Measurements from ENCODE around the gene MAP3K8. TPM values are rescaled to one million over a fixed set of nuclear protein-coding genes. Genes with fewer than 3 reads are reported as not detected.
A peak's percentile ranks its signal among the peaks of the same experiment; 100 is the strongest.

The MAP3K8 gene
- total RNA-seq, 2 experiments from 2014 or later = 36.5 to 40.6 TPM

DNA sequence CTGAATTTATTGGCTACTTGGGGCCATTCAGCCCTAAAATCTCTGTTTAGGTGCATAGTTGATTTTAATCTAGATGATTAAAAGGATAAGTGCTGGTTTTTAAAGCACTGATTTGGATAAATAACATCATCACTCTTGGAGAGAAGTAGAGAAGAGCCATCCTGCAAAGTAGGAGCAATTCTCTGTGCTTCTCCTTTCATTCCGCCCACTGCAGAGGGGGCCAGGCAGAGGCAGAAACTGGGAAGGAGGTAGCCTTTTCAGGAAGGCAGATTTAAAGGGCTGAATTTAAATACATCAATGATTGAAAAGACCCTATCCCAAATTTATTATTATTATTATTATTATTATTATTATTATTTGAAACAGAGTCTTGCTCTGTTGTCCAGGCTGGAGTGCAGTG is 14.1 kb downstream of the MAP3K8 start:
- intact Hi-C loops (cut with micrococcal nuclease) = loop anchor here (5.0 kb wide), 1 partner anchor 36 kb away; no protein-coding TSS in a partner anchor
- Mint-ChIP-seq H3K36me3 (peaks cover 42% of the 10 kb centered on the region), H3K27ac (no peak overlapping the region), H3K4me1 (ENCODE audit: low read depth) (peaks cover 16% of the 10 kb centered on the region), H3K9me3 (no peaks in the 10 kb centered on the region), H3K27me3 (no peaks in the 10 kb centered on the region), H3K4me3 (no peak overlapping the region)
- POLR2A ChIA-PET = interaction anchor here (0.9 to 1.8 kb wide), 2 partner anchors 10 to 81 kb away, joined by 3 to 21 read pairs; no protein-coding TSS in a partner anchor
- no peak for DNase-seq
- CTCF ChIA-PET = interaction anchor here (1.0 to 1.6 kb wide), 3 partner anchors 10 to 62 kb away, joined by 3 to 9 read pairs (median 5); no protein-coding TSS in a partner anchor

GRCh38 chr10:30453764-30454527 is 20.0 kb downstream of the MAP3K8 start:
- Mint-ChIP-seq H3K4me1 (ENCODE audit: low read depth) (peaks cover 28% of the 10 kb centered on the region), H3K36me3 (peaks cover 46% of the 10 kb centered on the region), H3K4me3 (no peak overlapping the region), H3K9me3 (no peaks in the 10 kb centered on the region), H3K27ac (no peak overlapping the region), H3K27me3 (no peaks in the 10 kb centered on the region)
- intact Hi-C loops (cut with micrococcal nuclease) = no loop called here
- CTCF ChIA-PET = no interaction called here
- DNase-seq = no peak
- POLR2A ChIA-PET = no interaction called here

GRCh38 chr10:30454744-30455510 is 20.9 kb downstream of the MAP3K8 start:
- Mint-ChIP-seq H3K27ac (no peak overlapping the region), H3K36me3 (peaks cover 44% of the 10 kb centered on the region), H3K4me1 (ENCODE audit: low read depth) (peaks cover 28% of the 10 kb centered on the region), H3K9me3 (no peaks in the 10 kb centered on the region), H3K27me3 (no peaks in the 10 kb centered on the region), H3K4me3 (no peak overlapping the region)
- ChIA-PET POLR2A (interaction anchor here (1.7 kb wide), 1 partner anchor 11 kb away, joined by 6 read pairs; no protein-coding TSS in a partner anchor), CTCF (interaction anchor here (0.6 kb wide), 1 partner anchor 136 kb away, joined by 3 read pairs; no protein-coding TSS in a partner anchor)
- intact Hi-C loops (cut with micrococcal nuclease) = no loop called here
- DNase-seq = no peak

DNA sequence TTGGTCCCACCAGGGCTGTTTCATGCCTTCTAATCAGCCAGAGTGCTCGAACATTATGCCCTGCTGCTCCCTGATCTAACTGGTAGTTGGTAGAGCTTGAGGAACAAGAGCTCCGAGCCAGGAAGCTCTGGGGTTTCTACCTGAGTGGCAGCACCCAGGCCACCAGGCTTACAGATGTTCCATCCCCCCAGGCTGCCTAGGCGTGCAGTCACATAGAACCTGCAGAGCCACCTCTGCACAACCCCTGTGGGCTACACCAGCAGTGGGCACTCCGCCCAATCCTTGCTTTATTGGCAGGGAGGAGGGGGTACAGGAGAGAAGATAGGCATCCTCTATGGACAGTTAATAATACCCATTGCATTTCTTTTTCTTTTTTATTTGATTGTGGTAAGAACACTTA is 21.8 kb downstream of the MAP3K8 start:
- ChIA-PET POLR2A (interaction anchor here (0.6 to 1.7 kb wide), 2 partner anchors 10 to 20 kb away, joined by 3 to 6 read pairs; no protein-coding TSS in a partner anchor), CTCF (no interaction called here)
- Mint-ChIP-seq H3K9me3 (no peaks in the 10 kb centered on the region), H3K4me3 (no peak overlapping the region), H3K4me1 (ENCODE audit: low read depth) (peaks cover 28% of the 10 kb centered on the region), H3K27me3 (no peaks in the 10 kb centered on the region), H3K27ac (peak overlapping the region; percentile 45), H3K36me3 (peaks cover 46% of the 10 kb centered on the region)
- intact Hi-C loops (cut with micrococcal nuclease) = no loop called here
- peak; percentile 24 for DNase-seq

DNA sequence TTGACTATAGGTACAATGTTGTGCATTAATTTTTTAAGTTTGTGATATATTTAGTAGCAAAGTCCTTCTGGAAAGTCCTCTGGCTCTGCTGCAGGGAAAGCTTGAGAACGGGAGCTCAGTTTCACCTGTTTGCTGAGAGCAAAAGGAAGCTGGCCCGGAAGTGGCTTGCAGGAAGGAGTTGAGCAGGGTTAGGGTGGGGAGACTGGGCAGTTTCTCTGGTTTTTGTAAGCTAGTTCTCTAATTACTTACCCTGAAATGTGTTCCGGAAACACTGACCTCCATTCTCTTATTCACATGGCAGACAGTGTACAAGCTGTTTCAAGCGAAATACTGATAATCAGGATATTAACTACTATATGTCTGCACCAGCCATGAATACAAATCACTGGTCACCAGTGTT is 22.3 kb downstream of the MAP3K8 start:
- no peak overlapping the region for H3K4me3 Mint-ChIP-seq
- intact Hi-C loops (cut with micrococcal nuclease) = no loop called here
- POLR2A ChIA-PET = interaction anchor here (0.6 to 1.7 kb wide), 3 partner anchors 10 to 113 kb away, joined by 3 to 6 read pairs (median 3); no protein-coding TSS in a partner anchor

GRCh38 chr10:30459283-30459682 is 25.3 kb downstream of the MAP3K8 start:
- Mint-ChIP-seq H3K4me1 (ENCODE audit: low read depth) (peaks cover 24% of the 10 kb centered on the region), H3K27me3 (no peaks in the 10 kb centered on the region), H3K9me3 (no peaks in the 10 kb centered on the region), H3K36me3 (peaks cover 45% of the 10 kb centered on the region), H3K27ac (no peak overlapping the region), H3K4me3 (no peak overlapping the region)
- intact Hi-C loops (cut with micrococcal nuclease) = no loop called here
- ChIA-PET POLR2A (no interaction called here), CTCF (interaction anchor here (1.1 kb wide), 1 partner anchor 123 kb away, joined by 4 read pairs; no protein-coding TSS in a partner anchor)
- DNase-seq = no peak

More for the DNA sequence above, 22.3 kb downstream of the MAP3K8 start:
- Mint-ChIP-seq H3K4me1 (ENCODE audit: low read depth) (peaks cover 28% of the 10 kb centered on the region), H3K27ac (peak overlapping the region; percentile 45), H3K27me3 (no peaks in the 10 kb centered on the region), H3K36me3 (peaks cover 47% of the 10 kb centered on the region), H3K9me3 (no peaks in the 10 kb centered on the region)
- CTCF ChIA-PET = interaction anchor here (1.2 kb wide), 1 partner anchor 135 kb away, joined by 4 read pairs; no protein-coding TSS in a partner anchor
- peak; percentile 41 for DNase-seq

GRCh38 chr10:30460121-30460520 is 26.1 kb downstream of the MAP3K8 start:
- no peaks in the 10 kb centered on the region for H3K9me3 Mint-ChIP-seq
- peaks cover 15% of the 10 kb centered on the region for H3K4me1 Mint-ChIP-seq (ENCODE audit: low read depth)
- no peaks in the 10 kb centered on the region for H3K27me3 Mint-ChIP-seq
- intact Hi-C loops (cut with micrococcal nuclease) = no loop called here
- CTCF ChIA-PET = no interaction called here
- peaks cover 37% of the 10 kb centered on the region for H3K36me3 Mint-ChIP-seq
- no peak overlapping the region for H3K4me3 Mint-ChIP-seq
- no peak overlapping the region for H3K27ac Mint-ChIP-seq
- DNase-seq = no peak
- POLR2A ChIA-PET = no interaction called here

DNA sequence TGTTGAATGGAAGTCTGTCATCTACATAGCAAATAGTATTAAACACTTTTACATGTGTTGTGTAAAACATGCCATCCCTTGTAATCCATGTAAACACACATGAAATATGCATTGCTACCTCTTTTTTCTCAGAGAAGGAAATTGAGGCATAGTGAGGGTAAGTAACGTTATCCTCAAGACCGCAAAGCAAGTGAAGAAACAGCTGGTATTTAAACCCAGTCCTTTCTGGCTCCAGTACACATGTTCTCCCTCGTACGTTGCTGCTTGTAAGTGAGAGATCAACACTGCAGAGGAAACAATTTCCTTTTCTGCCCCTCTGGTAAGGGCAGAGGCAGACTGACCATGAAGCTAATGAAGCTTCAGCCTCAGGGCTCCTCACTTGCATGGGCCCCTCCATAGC is 28.5 kb downstream of the MAP3K8 start:
- DNase-seq = no peak
- no peak overlapping the region for H3K4me3 Mint-ChIP-seq
- ChIA-PET POLR2A (no interaction called here), CTCF (no interaction called here)
- peaks cover 2% of the 10 kb centered on the region for H3K4me1 Mint-ChIP-seq (ENCODE audit: low read depth)
- no peaks in the 10 kb centered on the region for H3K27me3 Mint-ChIP-seq
- no peaks in the 10 kb centered on the region for H3K9me3 Mint-ChIP-seq
- H3K27ac Mint-ChIP-seq = no peak overlapping the region
- intact Hi-C loops (cut with micrococcal nuclease) = no loop called here
- H3K36me3 Mint-ChIP-seq = peaks cover 28% of the 10 kb centered on the region

DNA sequence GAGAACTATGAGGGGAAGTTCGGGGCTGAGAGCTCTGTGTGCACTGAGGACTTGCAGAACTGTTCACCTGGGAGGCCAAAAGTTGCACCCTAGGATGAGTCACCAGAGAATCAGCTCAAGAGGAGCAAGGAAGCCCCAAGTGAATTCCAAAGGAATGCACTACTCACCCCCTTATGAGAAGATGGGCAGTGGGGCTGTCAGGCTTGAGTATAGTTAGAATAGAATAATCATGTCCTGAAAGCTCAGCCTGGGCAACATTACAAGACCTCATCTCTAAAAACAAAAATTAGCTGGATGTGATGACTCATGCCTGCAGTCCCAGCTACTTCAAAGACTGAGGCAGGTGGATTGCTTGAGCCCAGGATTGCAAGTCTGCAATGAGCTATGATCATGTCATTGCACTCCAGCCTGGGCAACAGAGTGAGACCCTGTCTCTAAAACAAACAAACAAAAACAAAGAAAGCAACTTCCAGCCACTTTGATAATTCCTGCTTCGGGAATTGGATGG is 30.0 kb downstream of the MAP3K8 start:
- Mint-ChIP-seq H3K27ac (no peak overlapping the region), H3K9me3 (no peaks in the 10 kb centered on the region), H3K4me1 (ENCODE audit: low read depth) (peaks cover 7% of the 10 kb centered on the region), H3K4me3 (no peak overlapping the region), H3K36me3 (peaks cover 18% of the 10 kb centered on the region), H3K27me3 (no peaks in the 10 kb centered on the region)
- no peak for DNase-seq
- ChIA-PET CTCF (interaction anchor here (0.5 to 1.2 kb wide), 2 partner anchors 14 to 82 kb away, joined by 3 read pairs; no protein-coding TSS in a partner anchor), POLR2A (interaction anchor here (0.5 to 1.0 kb wide), 3 partner anchors 14 to 118 kb away, joined by 3 to 4 read pairs (median 3); no protein-coding TSS in a partner anchor)
- intact Hi-C loops (cut with micrococcal nuclease) = no loop called here

DNA sequence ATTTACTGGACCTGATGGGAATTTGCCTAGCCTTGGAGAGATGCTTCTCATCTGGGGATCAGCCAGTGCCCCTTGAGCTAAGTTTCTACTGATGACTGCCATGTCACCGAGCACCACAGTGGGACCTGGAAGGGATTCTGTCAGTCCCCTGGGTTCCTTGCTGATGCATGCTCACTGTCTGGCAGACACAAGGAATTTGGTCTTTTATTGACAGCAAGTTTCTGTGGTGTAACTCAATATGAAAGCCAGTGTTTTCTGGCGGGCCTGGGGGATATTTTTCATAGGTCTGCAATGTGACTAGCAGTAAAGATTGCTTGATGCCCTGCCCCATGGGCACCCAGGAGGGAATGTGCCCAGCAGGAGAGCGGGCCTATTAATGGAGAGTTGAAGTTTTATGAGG is 30.7 kb downstream of the MAP3K8 start:
- DNase-seq = no peak
- Mint-ChIP-seq H3K27me3 (no peaks in the 10 kb centered on the region), H3K4me3 (no peak overlapping the region), H3K36me3 (peaks cover 16% of the 10 kb centered on the region), H3K9me3 (no peaks in the 10 kb centered on the region), H3K27ac (no peak overlapping the region), H3K4me1 (ENCODE audit: low read depth) (peaks cover 7% of the 10 kb centered on the region)
- intact Hi-C loops (cut with micrococcal nuclease) = no loop called here
- POLR2A ChIA-PET = interaction anchor here (0.8 to 1.0 kb wide), 2 partner anchors 15 to 23 kb away, joined by 3 read pairs; no protein-coding TSS in a partner anchor
- CTCF ChIA-PET = interaction anchor here (0.5 to 1.2 kb wide), 2 partner anchors 14 to 81 kb away, joined by 3 read pairs; no protein-coding TSS in a partner anchor

DNA sequence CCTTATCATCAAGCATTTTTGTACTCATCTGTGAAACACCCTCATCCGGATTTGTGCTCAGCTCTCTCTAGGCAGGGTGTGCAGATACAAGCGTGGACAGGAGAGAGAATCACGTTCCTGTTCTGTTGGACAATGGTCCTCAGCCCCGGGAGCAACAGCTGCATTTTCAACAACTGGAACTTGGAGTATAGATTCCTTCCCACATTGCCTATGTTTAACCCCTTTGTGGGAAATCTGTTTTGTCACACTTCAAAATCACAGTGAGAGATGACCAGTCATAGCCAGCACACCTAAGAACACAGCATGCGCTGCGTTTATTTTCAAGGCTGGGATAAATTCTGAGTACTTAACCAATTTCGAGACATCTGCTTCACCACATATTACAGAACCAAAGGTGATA is 32.5 kb downstream of the MAP3K8 start:
- Mint-ChIP-seq H3K4me3 (no peak overlapping the region), H3K36me3 (peaks cover 3% of the 10 kb centered on the region), H3K9me3 (no peaks in the 10 kb centered on the region), H3K4me1 (ENCODE audit: low read depth) (peaks cover 7% of the 10 kb centered on the region), H3K27ac (no peak overlapping the region), H3K27me3 (no peaks in the 10 kb centered on the region)
- intact Hi-C loops (cut with micrococcal nuclease) = no loop called here
- ChIA-PET POLR2A (interaction anchor here (1.6 kb wide), 1 partner anchor 10 kb away, joined by 6 read pairs; no protein-coding TSS in a partner anchor), CTCF (interaction anchor here (1.6 kb wide), 1 partner anchor 27 kb away, joined by 3 read pairs; no protein-coding TSS in a partner anchor)
- DNase-seq = no peak

All from activated CD4-positive, alpha-beta memory T cell treated with anti-CD3 and anti-CD28 coated beads for 36 hours (primary cell).